PC-3 (cell line): ENCODE data around the gene SUPT6H. TPM values are rescaled to one million over a fixed set of nuclear protein-coding genes. Genes with fewer than 3 reads are reported as not detected.

Experiments
- ATAC-seq: fragments of 200-7000 bp; cut with Tn5 transposase; 2 replicates; pipeline ENCODE4 v1.9.1; 2020; ENCODE audit warnings: mild to moderate bottlenecking, moderate library complexity
- BruUV-seq: library from RNA; stranded (reverse); fragments of 400-500 nt; replicated peaks from 2 replicates; lab custom pipeline; 2021; lab: Mats Ljungman, UMichigan
- CTCF ChIA-PET: fragments of 300-600 bp; sonication (Branson Sonifier 250); formaldehyde crosslinking; loops from one replicate; lab custom pipeline; 2022; ENCODE audit warnings: antibody characterized with exemption; lab: Charles Lee
- POLR2A ChIA-PET: fragments of 300-600 bp; sonication (Branson Sonifier 250); formaldehyde crosslinking; loops from one replicate; lab custom pipeline; 2022; ENCODE audit warnings: antibody characterized with exemption; ENCODE audit not compliant: unreplicated experiment; lab: Charles Lee
- DNase-seq: peaks from one replicate; pipeline ENCODE4 v3.0.0-alpha.2; 2015
- H2AFZ ChIP-seq: fragments of 300-600 bp; sonication (generic); 2 replicates; pipeline ENCODE4 v1.6.0; 2016; ENCODE audit warnings: antibody characterized with exemption, low read length
- H3F3A ChIP-seq: fragments of 300-600 bp; sonication (generic); one replicate; pipeline ENCODE4 v1.6.0; 2017; ENCODE audit warnings: antibody characterized with exemption, low read length, control low read depth, mild to moderate bottlenecking; ENCODE audit not compliant: unreplicated experiment
- H3K27ac ChIP-seq: fragments of 300-600 bp; sonication (generic); 2 replicates; pipeline ENCODE4 v1.5.1; 2016; ENCODE audit warnings: mild to moderate bottlenecking, low read length
- H3K27me3 ChIP-seq: fragments of 300-600 bp; sonication (generic); 2 replicates; pipeline ENCODE4 v1.6.1; 2016; ENCODE audit warnings: low read length, mixed read lengths
- H3K36me3 ChIP-seq: fragments of 300-600 bp; sonication (generic); 2 replicates; pipeline ENCODE4 v1.6.1; 2016; ENCODE audit warnings: low read depth, mixed run types, low read length, mixed read lengths
- H3K4me1 ChIP-seq: fragments of 300-600 bp; sonication (generic); 2 replicates; pipeline ENCODE4 v1.5.1; 2016; ENCODE audit warnings: low read length; ENCODE audit not compliant: insufficient read depth
- H3K4me2 ChIP-seq: fragments of 300-600 bp; sonication (generic); 2 replicates; pipeline ENCODE4 v1.6.0; 2016; ENCODE audit warnings: low read length
- H3K4me3 ChIP-seq: fragments of 300-600 bp; sonication (generic); 2 replicates; pipeline ENCODE4 v1.5.1; 2016; ENCODE audit warnings: mild to moderate bottlenecking, low read length, mixed read lengths
- H3K79me2 ChIP-seq: fragments of 300-600 bp; sonication (generic); 2 replicates; pipeline ENCODE4 v1.6.1; 2017; ENCODE audit warnings: low read length, mixed read lengths
- H3K9ac ChIP-seq: fragments of 300-600 bp; sonication (generic); 2 replicates; pipeline ENCODE4 v1.6.0; 2016; ENCODE audit warnings: mild to moderate bottlenecking, low read length
- H3K9me2 ChIP-seq: fragments of 300-600 bp; sonication (generic); replicated peaks from 2 replicates; pipeline ENCODE4 v1.6.1; 2016; ENCODE audit warnings: mixed run types, low read length, mixed read lengths
- H3K9me3 ChIP-seq: fragments of 300-600 bp; sonication (generic); 2 replicates; pipeline ENCODE4 v1.6.1; 2016; ENCODE audit warnings: low read length, mixed read lengths
- H4K20me1 ChIP-seq: fragments of 300-600 bp; sonication (generic); 2 replicates; pipeline ENCODE4 v1.6.1; 2016; ENCODE audit warnings: low read length, mixed read lengths
- CTCF ChIP-seq: fragments of 300-600 bp; sonication (generic); conservative IDR thresholded peaks from 2 replicates; pipeline ENCODE4 v1.5.1; 2017; ENCODE audit warnings: antibody characterized with exemption, low read depth, mild to moderate bottlenecking, low read length
- EZH2 ChIP-seq: fragments of 300-600 bp; sonication (generic); IDR thresholded peaks from one replicate; pipeline ENCODE4 v1.6.1; 2017; ENCODE audit warnings: antibody characterized with exemption, mild to moderate bottlenecking, low read length; ENCODE audit not compliant: unreplicated experiment
- EZH2phosphoT487 ChIP-seq: fragments of 300-600 bp; sonication (generic); IDR thresholded peaks from 2 replicates; pipeline ENCODE4 v1.6.1; 2018; ENCODE audit warnings: mild to moderate bottlenecking, antibody characterized with exemption, low read length, borderline replicate concordance
- intact Hi-C: fragments of 100-400 bp; cut with micrococcal nuclease; formaldehyde crosslinking; loops from 2 replicates; pipeline ENCODE4 v1.9.0; 2023
- total RNA-seq: library from RNA; depleted of rRNA; stranded (reverse); fragments of >200 nt; gene quantifications from 2 replicates; pipeline ENCODE4 v1.2.3, GENCODE V29; 2014

Gene SUPT6H
- total RNA-seq, 1 experiment from 2014 or later = 32.2 TPM

GRCh38 chr17:28746611-28747050 lies 84.6 kb downstream of the SUPT6H start:
- BruUV-seq = no TSS peak
- Histone ChIP-seq H2AFZ (no peak overlapping the region), H3K4me3 (peak overlapping the region; percentile 89), H3K79me2 (peaks cover 51% of the 10 kb centered on the region), H3K9me2 (no peaks in the 10 kb centered on the region), H4K20me1 (peaks cover 27% of the 10 kb centered on the region), H3K4me1 (peaks cover 27% of the 10 kb centered on the region), H3K9me3 (no peaks in the 10 kb centered on the region), H3K4me2 (peak overlapping the region; percentile 99), H3K27me3 (no peaks in the 10 kb centered on the region), H3F3A (no peaks in the 10 kb centered on the region), H3K36me3 (peaks cover 30% of the 10 kb centered on the region), H3K27ac (peak overlapping the region; percentile 99), H3K9ac (peak overlapping the region; percentile 95)
- DNase-seq (peak; percentile 74), ATAC-seq (peak; percentile 11)
- intact Hi-C loops = no loop called here
- CTCF ChIA-PET = interaction anchor here (0.9 to 2.8 kb wide), 3 partner anchors 18 to 20 kb away, joined by 3 to 14 read pairs (median 11); partner anchors contain the start of genes NEK8 and TLCD1
- TF ChIP-seq CTCF (no peak), EZH2phosphoT487 (no peak), EZH2 (no peak)
- POLR2A ChIA-PET = interaction anchor here (0.5 to 1.0 kb wide), 2 partner anchors 18 to 20 kb away, joined by 4 read pairs; partner anchors contain the start of genes NEK8 and TLCD1

GRCh38 chr17:28747051-28747691 lies 85.2 kb downstream of the SUPT6H start:
- Histone ChIP-seq H3K79me2 (peaks cover 51% of the 10 kb centered on the region), H3F3A (no peaks in the 10 kb centered on the region), H3K4me3 (peak overlapping the region; percentile 89), H2AFZ (no peak overlapping the region), H4K20me1 (peaks cover 27% of the 10 kb centered on the region), H3K27me3 (no peaks in the 10 kb centered on the region), H3K4me1 (peaks cover 27% of the 10 kb centered on the region), H3K27ac (peak overlapping the region; percentile 99), H3K9ac (peak overlapping the region; percentile 95), H3K36me3 (peaks cover 30% of the 10 kb centered on the region), H3K9me2 (no peaks in the 10 kb centered on the region), H3K9me3 (no peaks in the 10 kb centered on the region), H3K4me2 (peak overlapping the region; percentile 99)
- no peak for TF ChIP-seq EZH2
- TF ChIP-seq EZH2phosphoT487 = no peak
- TF ChIP-seq CTCF = no peak
- no peak for ATAC-seq
- ChIA-PET CTCF (interaction anchor here (2.2 kb wide), 1 partner anchor 20 kb away, joined by 11 read pairs; the partner anchor contains the start of gene TLCD1), POLR2A (interaction anchor here (0.5 to 1.0 kb wide), 2 partner anchors 19 to 21 kb away, joined by 4 read pairs; partner anchors contain the start of genes NEK8 and TLCD1)
- intact Hi-C loops = no loop called here
- peak; percentile 81 for DNase-seq
- BruUV-seq = no TSS peak
